Forelimb muscle (tissue), 1 donor: ENCODE measurements around the gene IL25. TPM values are rescaled to one million over a fixed set of nuclear protein-coding genes. Genes with fewer than 3 reads are reported as not detected.
"Not testable (repeated sequence)": the region's sequence is repeated elsewhere in the genome, so short reads cannot be mapped to it uniquely, and the experiment has no call there.

ENCODE experiments used
- DNase-seq: peaks from one replicate; pipeline ENCODE4 v3.0.0-alpha.2; 2013; ENCODE audit warnings: low read depth
- polyA plus RNA-seq: library from polyadenylated mRNA; unstranded; fragments of 120-200 nt; gene quantifications from one replicate; pipeline ENCODE4 v1.2.1, GENCODE V29; 2013; ENCODE audit not compliant: insufficient read length

The IL25 gene
- polyA plus RNA-seq, 1 donor = not detected

DNA sequence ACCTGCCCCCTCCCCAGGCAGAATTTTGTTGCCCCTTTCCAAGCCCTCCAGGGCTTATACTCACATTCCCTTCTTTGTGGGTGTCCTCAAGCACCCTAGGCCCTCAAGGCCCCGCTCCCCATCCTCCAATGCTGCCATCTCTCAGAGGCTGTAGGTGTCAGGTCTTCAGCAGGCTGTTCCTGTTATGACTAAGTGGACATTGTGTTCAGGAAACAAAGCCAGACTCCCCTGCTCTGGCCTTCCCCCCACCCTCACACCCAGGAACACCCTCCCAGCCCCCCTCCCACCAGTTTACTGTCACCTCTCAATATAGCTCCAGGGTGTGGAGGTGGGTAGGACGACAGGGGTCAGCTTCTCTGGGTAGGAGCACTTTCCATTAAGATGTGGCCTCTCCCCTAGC, 36.9 kb downstream of the IL25 start:
- no peak for DNase-seq

DNA sequence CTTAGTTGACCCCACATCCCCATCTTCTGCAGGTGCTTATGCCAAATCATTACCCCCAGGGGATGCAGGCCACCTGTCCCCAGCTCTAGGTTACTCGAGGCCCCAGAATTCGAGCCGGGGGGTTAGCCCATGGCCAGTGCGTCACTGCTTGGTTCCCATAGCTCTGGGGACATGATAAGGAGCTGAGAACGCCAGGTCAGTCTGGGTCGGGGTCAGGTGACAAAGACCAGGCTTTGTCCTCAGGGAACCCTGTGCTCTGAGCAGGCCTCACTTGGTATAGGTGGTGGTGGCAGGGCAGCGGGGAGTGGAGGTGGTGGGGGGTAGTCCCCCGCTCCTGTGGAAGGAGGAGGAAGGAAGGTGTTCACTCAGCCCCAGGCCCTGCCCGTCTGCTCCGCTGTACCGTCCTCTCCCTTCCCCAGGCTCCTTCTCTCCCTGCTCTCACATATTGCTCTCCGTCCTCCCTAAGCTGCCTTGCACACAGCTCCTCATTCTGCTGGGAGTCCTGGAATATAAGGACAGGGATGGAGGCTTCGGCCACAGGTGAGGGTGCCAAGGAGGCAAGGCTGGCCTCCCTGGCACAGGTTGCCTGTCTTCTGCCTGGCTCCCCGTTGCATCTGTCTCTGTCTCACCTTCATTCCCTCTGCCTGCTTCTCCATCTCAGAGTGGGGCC, 37.5 kb downstream of the IL25 start:
- no peak for DNase-seq

DNA sequence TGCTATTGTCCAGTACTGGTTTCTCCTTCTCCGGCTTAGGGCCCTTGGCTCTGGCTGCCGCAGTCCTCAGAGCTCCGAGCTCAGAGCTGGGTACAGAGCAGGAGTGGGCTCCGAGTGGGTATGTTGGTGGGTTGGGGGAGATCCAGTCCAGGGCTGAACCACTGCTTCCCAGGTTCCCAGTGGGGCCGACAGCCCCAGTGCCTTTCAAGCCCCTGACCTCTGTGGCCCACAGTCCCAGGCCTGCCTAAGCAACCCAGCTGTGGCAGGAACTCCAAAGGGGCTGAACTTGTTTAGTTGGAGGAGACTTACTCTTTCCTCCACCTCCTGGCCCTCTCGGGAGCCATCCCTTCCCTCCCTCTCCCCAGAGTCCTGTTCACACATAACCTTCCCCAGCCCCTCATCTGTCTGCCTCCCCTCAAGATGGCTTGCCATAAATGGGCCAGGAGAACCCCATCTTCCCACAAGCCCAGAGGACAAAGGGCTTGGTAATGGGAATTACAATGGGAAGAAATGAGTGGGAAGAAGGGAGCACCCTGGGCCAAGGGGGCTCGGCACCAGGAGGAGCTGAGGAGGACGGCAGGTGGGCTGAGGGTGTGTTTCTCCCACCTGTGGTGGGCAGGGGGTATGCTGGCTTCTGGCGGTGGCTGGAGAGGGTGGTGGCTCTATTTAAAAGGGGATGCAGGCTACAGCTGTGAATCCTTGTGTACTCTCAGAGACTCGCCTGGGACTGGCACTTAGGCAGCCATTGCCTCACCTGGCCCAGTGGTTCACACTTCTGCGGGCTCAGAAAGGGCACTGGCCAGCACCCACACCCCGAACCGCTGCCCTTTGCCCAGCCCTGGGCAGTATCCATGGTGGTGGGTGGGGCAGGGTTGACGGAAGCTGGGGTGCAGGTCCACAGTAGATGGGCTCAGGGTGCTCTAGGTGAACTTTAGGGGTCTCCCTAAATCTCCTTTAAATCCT, 39.2 kb downstream of the IL25 start:
- DNase-seq = no peak

DNA sequence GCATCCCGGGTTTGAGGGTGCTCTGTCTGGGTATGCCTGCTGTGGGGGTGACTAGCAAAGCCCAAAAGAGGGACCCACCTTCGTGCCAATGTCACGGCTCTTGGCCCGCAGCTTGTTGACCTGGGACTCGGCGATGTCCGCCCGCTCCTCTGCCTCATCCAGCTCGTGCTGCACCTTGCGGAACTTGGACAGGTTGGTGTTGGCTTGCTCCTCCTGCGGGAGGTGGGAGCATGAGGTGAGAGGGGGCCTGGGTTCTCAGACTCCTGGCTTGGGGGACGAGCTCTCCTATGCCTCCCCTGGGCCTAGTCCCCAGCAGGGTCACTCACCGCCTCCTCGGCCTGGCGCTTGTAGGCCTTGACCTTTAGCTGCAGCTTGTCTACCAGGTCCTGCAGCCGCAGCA, 41.1 kb downstream of the IL25 start:
- no peak for DNase-seq

DNA sequence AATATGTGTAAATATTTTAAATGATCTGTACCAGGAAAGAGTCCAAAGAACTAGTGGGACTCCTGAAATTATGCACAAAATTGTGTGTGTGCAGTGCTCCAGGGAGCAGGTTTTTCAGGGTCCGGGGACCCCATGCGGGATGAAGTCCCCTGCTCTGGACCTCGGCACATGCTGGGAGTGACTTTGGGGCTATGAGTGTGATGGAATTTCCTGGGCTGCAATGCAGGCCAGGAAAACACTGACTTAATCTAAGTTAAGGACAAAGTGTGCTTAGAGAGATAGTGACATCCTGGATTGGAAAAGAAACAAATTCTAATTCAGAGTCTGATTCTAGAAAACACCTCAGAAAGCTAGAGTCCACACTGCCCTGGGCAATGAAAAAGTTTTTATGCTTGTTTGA, 41.6 kb downstream of the IL25 start:
- no peak for DNase-seq

DNA sequence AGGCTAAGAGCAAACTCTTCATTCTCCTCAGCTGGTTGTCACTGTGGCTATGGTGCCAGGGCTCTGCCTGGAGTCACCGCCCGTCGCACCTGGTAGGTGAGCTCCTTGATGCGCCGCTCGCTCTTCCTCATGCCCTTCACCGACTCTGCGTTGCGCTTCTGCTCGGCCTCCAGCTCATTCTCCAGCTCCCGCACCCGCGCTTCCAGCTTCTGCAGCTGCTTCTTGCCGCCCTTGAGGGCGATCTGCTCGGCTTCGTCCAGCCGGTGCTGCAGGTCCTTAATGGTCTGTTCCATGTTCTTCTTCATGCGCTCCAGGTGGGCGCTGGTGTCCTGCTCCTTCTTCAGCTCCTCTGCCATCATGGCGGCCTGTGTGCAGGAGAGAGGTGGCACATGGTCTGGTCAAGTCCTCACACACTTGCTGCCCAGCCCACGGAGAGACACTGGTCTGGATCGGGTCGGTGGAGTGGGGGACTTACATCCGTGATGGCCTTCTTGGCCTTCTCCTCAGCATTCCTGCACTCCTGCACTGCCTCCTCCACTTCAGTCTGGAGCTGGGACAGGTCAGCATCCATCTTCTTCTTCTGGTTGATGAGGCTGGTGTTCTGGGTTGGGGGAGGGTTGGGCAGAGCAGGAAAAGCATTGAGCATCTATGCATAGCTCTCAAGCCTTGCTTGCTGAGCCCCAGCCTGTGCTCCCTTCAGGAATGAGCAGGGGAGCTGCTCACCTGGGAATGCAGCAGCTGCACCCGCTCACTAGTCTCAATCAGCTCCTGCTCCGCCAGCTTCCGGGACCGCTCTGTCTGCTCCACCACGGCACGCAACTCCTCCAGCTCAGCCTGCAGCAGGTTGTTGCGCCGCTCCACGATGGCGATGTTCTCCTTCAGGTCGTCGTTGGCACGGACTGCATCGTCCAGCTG, 42.6 kb downstream of the IL25 start:
- DNase-seq = no peak

DNA sequence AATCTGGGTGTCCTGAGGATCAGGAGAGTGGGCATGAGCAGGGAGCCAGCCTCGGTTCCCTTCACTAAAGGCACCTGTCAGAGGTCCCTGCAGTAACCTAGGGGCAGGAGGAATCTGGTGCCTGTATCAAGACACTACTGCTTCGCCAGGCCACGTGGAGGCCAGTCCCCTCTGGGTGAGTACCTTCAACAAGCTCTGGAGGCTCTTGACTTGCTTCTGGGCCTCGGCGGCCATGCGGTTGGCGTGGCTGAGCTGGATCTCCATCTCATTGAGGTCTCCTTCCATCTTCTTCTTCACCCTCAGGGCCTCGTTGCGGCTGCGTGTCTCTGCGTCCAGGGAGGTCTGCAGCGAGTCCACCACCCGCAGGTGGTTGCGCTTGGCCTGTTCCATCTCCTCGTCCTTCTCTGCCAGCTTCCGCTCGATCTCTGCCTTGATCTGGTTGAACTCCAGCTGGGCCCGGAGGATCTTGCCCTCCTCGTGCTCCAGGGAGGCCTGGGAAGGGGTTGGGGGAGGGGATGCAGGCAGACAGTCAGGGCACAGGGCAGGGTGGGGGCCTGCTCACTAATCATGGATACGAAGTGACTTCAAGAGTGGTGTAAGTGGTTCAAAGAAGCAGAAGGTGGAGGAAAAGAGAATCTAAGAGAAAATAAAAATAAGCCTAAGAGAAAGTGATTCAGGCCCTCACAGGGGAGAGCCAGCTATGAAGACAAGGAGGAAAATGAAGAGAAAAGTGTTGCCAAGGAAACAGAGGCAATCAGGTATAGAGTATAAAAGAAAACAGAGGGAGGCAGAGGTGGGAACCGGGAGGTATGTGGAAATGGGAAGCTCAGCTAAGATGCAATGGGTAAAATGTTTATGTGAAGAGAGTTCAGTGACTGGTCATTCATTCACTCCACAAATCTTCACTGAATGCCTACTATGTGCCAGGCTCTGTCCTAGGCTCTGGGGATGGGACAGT, 43.5 kb downstream of the IL25 start:
- DNase-seq = no peak

DNA sequence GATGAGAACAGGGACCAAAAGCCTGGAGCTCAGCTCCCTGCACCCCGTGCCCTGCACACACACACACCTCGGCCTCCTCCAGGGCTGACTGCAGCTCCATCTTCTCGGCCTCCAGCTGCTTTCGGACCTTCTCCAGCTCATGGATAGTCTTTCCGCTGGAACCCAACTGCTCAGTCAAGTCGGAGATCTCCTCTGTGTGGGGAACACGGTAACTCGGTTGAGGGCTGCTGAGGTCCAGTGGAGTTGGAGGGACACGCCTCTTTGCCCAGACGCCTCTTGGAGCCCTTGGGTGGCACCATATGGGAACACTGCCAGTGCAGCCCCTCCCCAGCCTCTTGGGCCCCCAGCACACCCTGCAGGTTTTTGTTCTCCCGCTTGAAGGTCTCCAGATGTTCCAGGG, 44.2 kb downstream of the IL25 start:
- no peak for DNase-seq

DNA sequence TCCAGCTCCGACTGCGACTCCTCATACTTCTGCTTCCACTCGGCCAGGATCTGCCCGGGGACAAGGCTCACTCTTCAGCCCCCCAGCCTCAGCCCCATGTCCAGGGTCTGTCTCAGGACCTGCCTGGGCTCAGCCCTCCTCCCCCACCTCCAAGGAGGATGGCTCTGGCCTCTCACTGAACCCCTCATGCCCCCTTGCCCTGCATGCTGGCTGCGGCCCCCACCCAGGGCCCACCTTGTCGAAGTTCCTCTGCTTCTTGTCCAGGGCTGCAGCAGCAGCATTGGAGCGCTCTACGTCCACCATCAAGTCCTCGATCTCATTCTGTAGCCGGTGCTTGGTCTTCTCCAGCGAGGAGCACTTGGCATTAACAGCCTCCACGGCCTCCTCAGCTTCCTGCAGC, 44.7 kb downstream of the IL25 start:
- not testable (repeated sequence) for DNase-seq

DNA sequence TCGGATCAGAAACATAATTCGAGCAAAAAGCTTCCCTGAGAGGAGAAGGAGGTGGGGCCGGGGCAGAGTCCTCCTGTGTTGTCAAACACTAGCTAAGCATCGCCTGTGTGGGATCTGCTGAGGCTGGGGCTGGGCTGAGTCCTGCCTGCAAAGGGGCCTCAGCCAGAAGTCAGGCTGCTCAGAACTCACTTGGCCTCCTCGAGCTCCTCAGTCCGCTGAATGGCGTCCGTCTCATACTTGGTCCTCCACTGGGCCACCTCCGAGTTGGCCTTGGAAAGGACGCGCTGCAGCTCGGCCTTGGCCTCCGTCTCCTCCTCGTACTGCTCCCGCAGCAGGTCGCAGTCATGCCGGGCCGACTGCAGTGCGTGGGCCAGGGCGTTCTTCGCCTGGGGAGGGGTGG, 45.4 kb downstream of the IL25 start:
- DNase-seq = no peak

DNA sequence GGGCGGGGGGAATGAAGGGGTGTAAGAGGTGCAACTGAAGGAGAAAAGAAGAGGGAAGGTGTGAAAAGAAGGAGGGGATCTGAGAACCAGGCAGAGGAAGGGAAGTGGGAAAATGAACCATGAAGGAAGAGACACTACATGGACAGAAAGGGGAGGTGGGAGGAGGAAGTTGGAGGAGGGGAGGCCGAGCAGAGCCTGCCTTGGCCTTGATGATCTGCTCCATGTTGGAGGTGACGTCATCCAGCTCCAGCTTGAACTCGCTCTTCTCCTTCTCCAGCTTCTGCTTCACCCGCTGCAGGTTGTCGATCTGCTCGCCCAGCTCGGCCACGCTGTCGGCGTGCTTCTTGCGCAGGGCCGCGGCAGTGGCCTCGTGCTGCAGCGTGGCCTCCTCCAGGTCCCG, 47.0 kb downstream of the IL25 start:
- DNase-seq = not testable (repeated sequence)

DNA sequence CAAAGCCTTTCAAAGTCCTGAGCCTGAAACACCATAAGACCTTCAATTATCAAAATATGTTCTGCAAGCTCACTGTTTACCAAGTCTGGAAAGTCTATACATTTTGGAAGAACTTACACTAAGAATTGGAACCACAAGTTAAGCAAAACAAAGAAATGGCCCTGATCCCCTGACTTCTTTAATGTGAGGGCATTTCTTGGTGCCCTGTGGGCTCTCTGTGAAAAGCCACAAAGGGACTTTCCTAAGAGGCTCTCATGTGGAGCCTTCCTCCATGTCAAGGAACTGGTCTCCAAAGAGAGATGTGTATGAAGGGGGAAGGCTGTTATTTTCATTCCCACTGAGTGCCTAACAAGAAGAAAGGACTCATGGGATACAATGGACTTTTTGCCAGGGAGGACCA, 49.0 kb downstream of the IL25 start:
- DNase-seq = no peak

DNA sequence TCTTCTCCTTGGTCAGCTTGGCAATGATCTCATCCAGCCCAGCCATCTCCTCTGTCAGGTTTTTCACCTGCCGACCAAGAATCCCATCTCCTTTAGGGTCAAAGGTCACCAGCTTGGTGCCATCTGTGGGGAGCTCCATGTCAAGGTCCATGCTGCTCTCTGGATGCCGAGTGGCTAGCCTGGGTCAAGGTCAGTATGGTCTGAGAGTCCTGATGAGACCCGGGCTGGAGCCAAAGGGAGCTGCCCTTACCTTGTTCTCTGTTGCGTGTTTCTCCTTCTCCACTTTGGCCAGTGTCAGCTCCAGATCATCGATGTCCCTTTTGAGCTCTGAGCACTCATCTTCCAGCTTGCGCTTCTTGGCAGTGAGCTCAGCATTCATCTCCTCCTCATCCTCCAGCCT, 51.0 kb downstream of the IL25 start:
- no peak for DNase-seq

DNA sequence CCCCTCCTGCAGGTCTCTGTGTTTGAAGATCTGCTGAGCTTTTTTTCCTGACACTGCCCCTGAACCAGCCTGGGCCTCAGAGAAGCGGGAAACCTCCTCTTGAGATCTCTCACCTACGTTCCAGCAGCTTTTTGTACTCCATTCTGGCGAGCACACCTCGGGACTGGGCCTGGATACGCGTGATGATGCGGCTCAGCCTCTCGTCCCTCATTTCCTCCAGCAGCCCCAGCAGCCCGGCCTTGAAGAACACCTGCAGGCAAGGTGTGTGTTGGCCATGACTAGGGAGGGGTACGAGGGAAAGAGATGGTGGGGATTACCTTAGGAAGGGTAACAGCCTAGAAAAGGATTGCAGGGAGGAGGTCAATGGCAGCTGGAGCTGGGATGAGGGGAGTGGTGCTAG, 52.6 kb downstream of the IL25 start:
- no peak for DNase-seq

DNA sequence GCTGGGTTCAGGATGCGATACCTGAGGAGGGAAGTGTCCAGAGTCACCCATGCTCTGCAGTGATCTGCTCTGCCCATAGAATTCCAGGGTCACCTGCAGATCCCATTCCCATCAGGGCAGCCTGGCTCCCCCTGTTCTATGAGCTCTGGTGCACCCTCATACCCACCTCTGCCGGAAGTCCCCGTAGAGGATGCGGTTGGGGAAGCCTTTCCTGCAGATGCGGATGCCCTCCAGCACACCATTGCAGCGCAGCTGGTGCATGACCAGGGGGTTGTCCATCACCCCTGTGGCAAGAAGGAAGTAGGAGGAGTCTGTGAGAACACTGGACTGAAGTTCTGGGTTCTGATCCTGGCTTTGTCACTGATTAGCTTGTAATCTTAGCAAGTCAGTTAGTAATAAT, 53.2 kb downstream of the IL25 start:
- DNase-seq = not testable (repeated sequence)

Other genes starting within 250 kb of the IL25 start
- 2.9 TPM for gene SLC7A8, start 189.1 kb upstream of the IL25 start, polyA plus RNA-seq
- gene RNF212B, start 134.9 kb upstream of the IL25 start, polyA plus RNA-seq = 0.59 TPM
- gene HOMEZ, start 86.7 kb upstream of the IL25 start, polyA plus RNA-seq = 11.1 TPM
- 18.5 TPM for gene PPP1R3E, start 70.0 kb upstream of the IL25 start, polyA plus RNA-seq
- gene BCL2L2, start 66.0 kb upstream of the IL25 start, polyA plus RNA-seq = 30.9 TPM
- 114 TPM for gene PABPN1, start 51.4 kb upstream of the IL25 start, polyA plus RNA-seq
- gene SLC22A17, start 19.9 kb upstream of the IL25 start, polyA plus RNA-seq = 23.3 TPM
- gene EFS, start 7.6 kb upstream of the IL25 start, polyA plus RNA-seq = 69.2 TPM
- gene CMTM5, start 4.2 kb downstream of the IL25 start, polyA plus RNA-seq = 1.4 TPM
- 7.0 TPM for gene MYH6, start 35.5 kb downstream of the IL25 start, polyA plus RNA-seq
- 932 TPM for gene MYH7, start 62.9 kb downstream of the IL25 start, polyA plus RNA-seq
- gene NGDN, start 96.9 kb downstream of the IL25 start, polyA plus RNA-seq = 35.1 TPM
- gene ZFHX2, start 179.0 kb downstream of the IL25 start, polyA plus RNA-seq = 1.5 TPM
- 12.8 TPM for gene THTPA, start 183.5 kb downstream of the IL25 start, polyA plus RNA-seq
- gene AP1G2, start 195.0 kb downstream of the IL25 start, polyA plus RNA-seq = 15.3 TPM
- 0.66 TPM for gene JPH4, start 206.0 kb downstream of the IL25 start, polyA plus RNA-seq